GM12873 (cell line): ENCODE data around the gene SYK.

Experiments used
- TF ChIP-seq, protein P1 (sequence below): IDR thresholded peaks from 2 replicates; pipeline ENCODE4 v1.5.1; 2012; ENCODE audit warnings: low read depth, mild to moderate bottlenecking, moderate library complexity, low read length, control low read depth; ENCODE audit not compliant: insufficient read depth; ENCODE audit errors: missing control alignments

Gene SYK

DNA sequence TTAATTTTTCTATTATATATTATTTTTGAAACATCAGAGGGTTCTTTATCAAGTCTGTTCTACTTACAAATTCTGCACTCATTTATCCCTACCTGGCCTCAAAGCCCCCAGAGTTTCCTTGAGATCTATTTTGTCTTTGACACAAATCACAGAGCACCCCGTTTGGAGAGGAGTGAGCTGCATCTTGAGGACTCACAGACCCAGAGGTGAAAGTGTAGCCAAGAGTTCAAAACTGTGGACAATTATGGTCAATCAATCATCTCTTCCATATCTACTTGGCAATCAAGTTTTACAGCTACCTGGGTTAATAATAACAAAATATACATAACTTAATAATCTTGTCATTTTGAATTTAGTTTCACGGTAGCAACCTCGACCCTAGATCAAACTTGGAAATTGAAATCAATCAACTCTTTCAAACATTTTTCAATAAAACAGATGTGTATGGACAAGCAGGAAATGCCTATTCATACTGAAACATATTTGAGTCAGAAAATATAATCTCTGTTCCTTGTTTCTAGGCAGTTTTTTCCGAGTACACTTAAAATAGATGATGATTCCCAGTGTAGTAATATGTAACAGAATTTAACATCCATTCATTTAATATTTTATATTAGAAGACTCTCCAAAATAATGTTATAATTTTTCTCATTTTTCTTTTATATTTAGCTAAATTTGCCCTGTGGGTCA lies 13.7 kb upstream of the SYK start:
- TF ChIP-seq, protein P1, sequence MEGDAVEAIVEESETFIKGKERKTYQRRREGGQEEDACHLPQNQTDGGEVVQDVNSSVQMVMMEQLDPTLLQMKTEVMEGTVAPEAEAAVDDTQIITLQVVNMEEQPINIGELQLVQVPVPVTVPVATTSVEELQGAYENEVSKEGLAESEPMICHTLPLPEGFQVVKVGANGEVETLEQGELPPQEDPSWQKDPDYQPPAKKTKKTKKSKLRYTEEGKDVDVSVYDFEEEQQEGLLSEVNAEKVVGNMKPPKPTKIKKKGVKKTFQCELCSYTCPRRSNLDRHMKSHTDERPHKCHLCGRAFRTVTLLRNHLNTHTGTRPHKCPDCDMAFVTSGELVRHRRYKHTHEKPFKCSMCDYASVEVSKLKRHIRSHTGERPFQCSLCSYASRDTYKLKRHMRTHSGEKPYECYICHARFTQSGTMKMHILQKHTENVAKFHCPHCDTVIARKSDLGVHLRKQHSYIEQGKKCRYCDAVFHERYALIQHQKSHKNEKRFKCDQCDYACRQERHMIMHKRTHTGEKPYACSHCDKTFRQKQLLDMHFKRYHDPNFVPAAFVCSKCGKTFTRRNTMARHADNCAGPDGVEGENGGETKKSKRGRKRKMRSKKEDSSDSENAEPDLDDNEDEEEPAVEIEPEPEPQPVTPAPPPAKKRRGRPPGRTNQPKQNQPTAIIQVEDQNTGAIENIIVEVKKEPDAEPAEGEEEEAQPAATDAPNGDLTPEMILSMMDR: no peak

DNA sequence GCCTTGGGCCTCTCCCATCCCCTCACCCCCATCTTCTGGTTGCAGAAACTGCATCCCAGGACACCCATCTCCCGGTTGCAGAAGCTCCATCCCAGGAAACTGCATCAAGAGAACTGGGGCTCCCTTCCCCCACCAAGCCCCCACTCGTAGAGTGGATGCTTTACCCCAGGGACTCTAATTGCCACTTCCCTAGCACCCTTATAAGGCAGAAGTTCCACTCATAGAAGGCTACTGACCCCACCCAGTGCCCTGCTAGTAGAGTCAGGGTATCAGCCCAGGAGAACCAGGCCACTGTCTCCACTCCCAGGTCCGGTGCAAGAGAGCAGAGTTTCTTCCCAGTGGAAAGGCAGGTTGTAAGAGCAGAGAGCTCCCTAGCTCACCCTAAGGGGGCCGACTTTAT lies 12.2 kb upstream of the SYK start:
- TF ChIP-seq, protein P1: no peak

DNA sequence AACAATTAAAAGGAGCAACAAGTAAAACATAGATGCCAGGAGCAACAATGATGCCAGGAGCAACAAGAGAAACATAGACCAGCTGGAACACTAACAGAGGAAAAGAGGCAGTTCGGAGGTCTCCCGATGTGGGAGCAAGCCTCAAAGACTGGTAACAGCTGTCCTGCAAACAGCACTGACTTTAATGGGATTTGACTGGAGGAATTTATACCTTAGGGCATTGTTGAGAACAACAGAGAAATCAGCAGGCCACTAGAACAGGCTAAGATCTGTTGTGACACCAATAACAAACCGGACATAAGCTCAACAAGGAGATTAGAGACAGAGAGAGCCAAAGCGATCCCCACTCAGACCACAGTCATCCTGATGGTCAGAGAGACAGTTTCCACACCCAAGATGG lies 11.8 kb upstream of the SYK start:
- TF ChIP-seq, protein P1: no peak

DNA sequence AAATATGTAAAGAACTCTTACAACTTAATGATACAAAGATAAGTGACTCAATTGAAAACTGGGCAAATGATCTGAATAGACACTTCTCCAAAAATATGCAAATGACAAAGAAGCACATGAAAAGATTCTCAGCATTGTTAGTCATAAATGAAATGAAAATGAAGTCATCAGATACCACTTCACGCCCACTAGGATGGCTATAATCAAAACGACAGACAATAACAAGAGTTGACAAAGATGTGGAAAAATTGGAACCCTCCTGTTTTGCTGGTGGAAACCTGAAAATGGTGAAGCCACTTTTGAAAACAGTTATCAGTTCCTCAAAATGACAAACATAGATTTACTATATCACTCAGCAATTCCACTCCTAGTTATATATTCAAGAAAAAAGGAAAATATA lies 7.9 kb upstream of the SYK start:
- TF ChIP-seq, protein P1: no peak

DNA sequence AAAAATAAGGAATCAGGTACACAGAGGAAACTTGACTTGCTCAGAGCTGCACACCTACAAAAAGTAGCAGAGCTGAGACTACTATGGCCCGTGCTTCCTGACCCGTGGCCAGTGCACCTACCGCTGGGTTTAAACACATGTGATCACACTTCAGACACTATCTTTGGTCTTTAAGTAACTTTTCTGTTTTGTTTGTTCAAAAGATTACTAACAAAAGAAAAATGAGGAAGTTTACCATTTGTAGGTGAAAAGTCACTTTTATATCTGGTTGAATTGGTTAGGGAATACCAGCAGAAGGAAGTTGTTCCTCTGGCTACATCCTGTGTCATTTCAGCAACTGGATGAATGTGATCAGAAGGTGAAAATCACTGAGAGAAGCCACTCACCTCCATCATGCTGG lies 6.5 kb upstream of the SYK start:
- TF ChIP-seq, protein P1: no peak

DNA sequence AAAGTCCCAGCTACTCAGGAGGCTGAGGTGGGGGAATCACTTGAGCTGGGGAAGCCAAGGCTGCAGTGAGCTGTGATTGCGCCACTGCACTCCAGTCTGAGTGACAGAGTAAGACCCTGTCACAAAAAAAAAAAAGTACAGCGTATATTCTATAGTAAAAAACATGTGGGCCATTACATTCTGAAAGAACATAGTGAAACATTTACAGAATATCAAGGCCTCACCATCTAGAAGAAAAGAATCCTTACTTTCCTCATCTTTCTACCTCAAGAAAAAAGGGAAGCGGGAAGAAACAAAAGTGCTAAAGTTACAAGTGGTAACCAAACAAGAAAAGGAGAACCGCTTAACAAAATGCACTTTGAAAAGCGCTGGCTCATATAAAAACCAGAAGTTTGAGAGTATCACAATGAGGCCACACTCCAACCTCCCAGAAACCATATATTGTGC lies 5.7 kb upstream of the SYK start:
- TF ChIP-seq, protein P1: no peak

DNA sequence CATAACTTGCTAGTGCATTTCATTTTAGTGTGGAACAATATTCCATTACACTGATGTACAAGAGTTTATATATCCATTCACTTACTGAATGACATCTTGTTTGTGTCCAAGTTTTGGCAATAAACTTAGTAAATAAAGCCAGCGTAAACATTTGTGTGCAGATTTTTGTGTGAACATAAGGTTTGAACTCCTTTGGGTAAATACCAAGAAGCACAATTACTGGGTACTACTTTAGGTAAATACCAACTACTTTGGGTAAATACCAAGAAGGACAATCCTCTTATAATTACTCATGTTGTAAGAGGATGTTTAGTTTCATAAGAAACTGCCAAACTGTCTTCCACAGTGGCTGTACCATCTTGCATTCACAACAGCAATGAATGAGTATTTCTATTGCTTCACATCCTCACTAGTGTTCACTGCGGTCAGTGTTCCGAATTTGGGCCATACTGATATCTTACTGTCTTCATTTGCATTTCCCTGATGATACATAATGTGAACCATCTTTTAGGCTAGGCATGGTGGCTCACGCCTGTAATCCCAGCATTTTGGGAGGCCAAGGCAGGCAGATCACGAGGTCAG lies 2.3 kb upstream of the SYK start:
- TF ChIP-seq, protein P1: no peak

DNA sequence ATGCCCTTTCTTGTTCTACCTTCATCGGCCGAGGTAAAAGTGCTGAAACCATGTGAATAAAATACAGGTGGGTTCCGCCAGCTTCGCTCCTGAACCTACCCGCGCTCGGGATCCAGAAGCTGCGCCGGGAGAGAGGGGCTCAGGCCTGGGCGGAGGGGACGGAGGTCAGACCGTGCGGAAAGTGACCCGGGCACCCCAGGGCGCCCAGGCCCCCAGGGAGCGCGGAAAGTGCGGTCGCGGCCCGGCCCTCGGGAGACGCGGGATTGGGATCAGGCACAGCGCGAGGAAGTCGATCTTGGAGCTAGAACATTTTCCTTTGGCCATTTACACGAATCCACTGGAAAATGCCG lies 329 bp downstream of the SYK start:
- TF ChIP-seq, protein P1: no peak
